Measurements from ENCODE around the gene ANKRD50.

- TF ChIP-seq, protein P1, sequence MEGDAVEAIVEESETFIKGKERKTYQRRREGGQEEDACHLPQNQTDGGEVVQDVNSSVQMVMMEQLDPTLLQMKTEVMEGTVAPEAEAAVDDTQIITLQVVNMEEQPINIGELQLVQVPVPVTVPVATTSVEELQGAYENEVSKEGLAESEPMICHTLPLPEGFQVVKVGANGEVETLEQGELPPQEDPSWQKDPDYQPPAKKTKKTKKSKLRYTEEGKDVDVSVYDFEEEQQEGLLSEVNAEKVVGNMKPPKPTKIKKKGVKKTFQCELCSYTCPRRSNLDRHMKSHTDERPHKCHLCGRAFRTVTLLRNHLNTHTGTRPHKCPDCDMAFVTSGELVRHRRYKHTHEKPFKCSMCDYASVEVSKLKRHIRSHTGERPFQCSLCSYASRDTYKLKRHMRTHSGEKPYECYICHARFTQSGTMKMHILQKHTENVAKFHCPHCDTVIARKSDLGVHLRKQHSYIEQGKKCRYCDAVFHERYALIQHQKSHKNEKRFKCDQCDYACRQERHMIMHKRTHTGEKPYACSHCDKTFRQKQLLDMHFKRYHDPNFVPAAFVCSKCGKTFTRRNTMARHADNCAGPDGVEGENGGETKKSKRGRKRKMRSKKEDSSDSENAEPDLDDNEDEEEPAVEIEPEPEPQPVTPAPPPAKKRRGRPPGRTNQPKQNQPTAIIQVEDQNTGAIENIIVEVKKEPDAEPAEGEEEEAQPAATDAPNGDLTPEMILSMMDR (conservative IDR thresholded peaks at IDR 0.05; ENCODE audit: low read length) = no peak
- TF ChIP-seq EZH2phosphoT487 (IDR thresholded peaks at IDR 0.05; ENCODE audit: borderline replicate concordance) = no peak
Measured at GRCh38 chr4:124637321-124637720, 75.2 kb downstream of the ANKRD50 start.
